Fibroblast of villous mesenchyme (primary cell): ENCODE data around the gene SBK2. TPM values are rescaled to one million over a fixed set of nuclear protein-coding genes. Genes with fewer than 3 reads are reported as not detected.
"Not testable (repeated sequence)": the region's sequence is repeated elsewhere in the genome, so short reads cannot be mapped to it uniquely, and the experiment has no call there.

Source experiments
- DNase-seq: peaks from one replicate; pipeline ENCODE4 v3.0.0-alpha.2; 2010; ENCODE audit warnings: low read depth
- H3K4me3 ChIP-seq: 2 replicates; pipeline ENCODE4 v1.5.1; 2011; ENCODE audit warnings: low read depth, mild to moderate bottlenecking, low read length
- CTCF ChIP-seq: IDR thresholded peaks from 2 replicates; pipeline ENCODE4 v1.5.1; 2012; ENCODE audit warnings: low read depth, mild to moderate bottlenecking, low read length; ENCODE audit not compliant: insufficient read depth
- total RNA-seq: library from RNA; depleted of rRNA; stranded (reverse); fragments of >200 nt; gene quantifications from 2 replicates; pipeline ENCODE4 v1.2.3, GENCODE V29; 2012

SBK2 gene
- total RNA-seq, 1 donor, result not detected

DNA sequence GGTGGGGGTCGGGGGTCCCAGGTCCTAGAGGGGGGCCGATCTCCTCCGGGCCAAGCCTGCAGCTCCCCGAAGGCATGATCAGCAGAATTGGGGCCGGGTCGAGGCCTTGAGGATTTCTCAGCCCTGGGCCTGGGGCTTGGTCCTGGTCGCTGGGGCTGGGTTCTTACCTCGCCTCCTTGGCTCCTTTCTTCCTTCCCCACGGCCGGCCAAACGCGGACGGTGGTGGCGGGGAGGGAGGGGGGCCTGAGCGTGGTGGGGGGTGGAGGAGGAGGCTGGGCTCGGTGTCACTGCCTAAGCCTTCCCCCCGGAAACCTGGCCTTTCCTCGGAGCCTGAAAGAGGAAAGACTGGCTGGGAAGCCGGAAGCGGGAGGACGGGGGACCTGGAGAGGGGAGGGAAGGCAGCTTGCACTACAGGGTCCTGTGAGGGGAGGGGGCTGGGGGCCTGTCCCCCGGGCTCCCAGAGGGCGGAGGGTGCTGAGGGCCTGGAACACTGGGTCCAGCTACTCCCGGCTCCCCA is 43.8 kb upstream of the SBK2 start, which contains the start of gene ZNF579:
TSS of gene ZNF579 (minus strand) at position 221 of the 517 bp plus-strand sequence. CDS start 1,209 bp downstream, outside the sequence.
- H3K4me3 ChIP-seq, result peak within 1 kb of the TSS; percentile 88
- no peak for TF ChIP-seq CTCF
- peak; percentile 86 for DNase-seq

DNA sequence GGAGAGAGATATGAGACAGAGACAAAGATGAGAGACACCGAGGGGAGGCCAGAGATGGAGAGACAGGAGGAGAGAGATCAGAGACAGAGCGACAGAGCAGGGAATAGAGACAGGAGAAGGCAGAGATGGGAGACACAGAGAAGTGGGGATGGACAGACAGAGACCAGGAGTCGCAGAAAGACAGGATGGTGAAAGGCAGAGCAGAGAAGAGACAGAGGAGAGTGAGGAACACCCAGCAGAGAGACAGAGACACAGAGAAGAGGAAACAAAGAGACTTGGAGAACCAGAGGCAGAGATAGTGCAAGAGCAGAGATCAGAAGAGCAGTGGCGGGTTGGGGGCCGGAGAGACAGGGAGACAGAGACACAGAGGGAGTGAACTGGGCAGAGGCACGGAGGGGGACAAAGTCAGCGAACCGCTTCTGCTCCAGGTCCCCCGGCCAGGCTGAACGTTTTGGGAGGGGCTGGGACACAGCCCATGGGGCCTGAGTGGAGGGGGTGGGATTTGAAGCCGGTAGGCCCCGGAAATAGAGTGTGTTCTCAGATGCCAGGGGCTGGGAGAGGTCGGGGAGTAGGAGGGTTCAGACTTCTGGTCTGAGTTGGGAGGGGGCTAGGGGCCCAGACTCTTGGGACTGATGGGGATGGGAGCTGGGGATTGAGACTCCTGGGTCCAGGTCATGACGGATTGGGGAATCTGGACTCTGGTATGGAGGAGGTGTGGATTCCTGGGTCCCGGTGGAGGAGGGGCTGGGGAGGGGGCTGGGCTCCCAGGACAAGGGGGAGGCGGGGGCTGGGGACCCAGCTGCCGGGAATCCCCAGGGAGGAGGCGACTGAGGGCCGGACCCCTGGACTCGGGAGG is 43.1 kb upstream of the SBK2 start:
- peak overlapping the region; percentile 88 for H3K4me3 ChIP-seq
- DNase-seq, result peak; percentile 43
- TF ChIP-seq CTCF, result no peak

GRCh38 chr19:55578761-55579747 is 42.1 kb upstream of the SBK2 start:
- no peak for DNase-seq
- peak overlapping the region; percentile 88 for H3K4me3 ChIP-seq
- TF ChIP-seq CTCF, result no peak

DNA sequence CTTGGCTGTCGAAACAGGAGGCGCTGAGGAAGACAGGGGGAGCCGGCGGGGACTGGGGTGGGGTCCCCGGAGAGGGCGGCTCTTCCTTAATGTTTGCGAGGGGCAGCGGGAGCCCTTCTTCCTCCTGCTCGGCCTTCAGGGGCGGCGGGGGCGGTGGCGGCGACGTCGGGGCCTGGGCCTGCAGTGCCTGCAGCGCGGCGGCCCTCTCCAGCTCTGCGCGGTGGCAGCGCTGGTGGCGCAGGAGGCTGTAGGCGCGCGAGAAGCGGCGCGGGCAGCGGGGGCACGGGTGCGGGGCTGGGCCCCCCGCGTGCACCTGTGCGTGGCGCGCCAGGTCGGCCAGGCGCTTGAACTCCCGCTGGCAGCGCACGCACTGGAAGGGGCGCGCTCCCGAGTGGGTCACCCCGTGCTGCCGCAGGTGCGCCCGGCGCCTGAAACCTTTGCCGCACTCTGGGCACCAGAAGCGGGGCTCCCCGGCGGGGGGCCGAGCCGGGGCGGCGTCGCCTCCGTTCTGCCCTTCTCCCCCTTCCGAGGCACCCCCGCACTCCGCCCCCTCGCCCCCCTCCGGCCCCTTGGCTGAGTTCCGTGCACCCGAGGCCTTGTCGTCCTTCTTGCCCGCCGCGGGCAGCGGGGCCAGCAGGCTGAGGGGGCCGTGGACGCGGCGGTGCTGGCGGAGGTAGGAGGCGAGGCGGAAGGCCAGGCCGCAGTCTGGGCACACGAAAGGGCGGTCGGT is 41.3 kb upstream of the SBK2 start:
- no peak for TF ChIP-seq CTCF
- no peak for DNase-seq
- no peak overlapping the region for H3K4me3 ChIP-seq

- no peak for DNase-seq
- no peak for TF ChIP-seq CTCF
- no peak overlapping the region for H3K4me3 ChIP-seq
These were observed 39.8 kb upstream of the SBK2 start for GRCh38 chr19:55576746-55577145.

DNA sequence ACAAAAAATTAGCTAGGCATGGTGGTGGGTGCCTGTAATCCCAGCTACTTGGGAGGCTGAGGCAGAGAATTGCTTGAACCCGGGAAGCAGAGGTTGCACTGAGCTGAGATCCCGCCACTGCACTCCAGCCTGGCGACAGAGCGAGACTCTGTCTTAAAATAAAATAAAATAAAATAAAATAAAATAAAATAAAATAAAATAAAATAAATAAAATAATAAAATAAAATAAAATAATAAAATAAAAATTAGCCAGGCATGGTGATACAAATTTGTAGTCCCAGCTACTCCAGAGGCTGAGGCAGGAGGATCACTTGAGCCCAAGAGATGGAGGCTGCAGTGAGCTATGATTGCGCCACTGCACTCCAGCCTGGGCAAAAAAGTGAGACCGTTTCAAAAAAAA is 37.0 kb upstream of the SBK2 start:
- not testable (repeated sequence) for H3K4me3 ChIP-seq, DNase-seq

DNA sequence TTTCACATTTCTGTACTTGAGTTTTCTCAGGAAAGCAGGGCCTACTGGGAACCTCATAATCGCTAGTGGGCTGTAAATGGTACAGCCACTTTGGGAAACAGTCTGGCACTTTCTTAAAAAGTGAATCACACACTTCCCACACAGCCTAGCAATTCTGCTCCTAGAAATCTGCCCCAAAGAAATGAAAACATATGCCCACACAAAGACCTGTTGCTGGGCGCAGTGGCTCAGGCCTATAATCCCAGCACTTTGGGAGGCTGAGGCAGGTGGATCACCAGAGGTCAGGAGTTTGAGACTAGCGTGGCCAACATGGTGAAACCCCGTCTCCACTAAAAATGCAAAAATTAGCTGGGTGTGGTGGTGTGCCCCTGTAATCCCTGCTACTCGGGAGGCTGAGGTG is 32.5 kb upstream of the SBK2 start:
- not testable (repeated sequence) for DNase-seq, H3K4me3 ChIP-seq
